HepG2 (cell line): ENCODE data around the gene PDZD7. TPM values are rescaled to one million over a fixed set of nuclear protein-coding genes. Genes with fewer than 3 reads are reported as not detected.
A peak's percentile ranks its signal among the peaks of the same experiment; 100 is the strongest.

ENCODE experiments used
- AHR ChIP-seq: IDR thresholded peaks from 2 replicates; pipeline ENCODE4 v1.6.1; 2018; ENCODE audit warnings: missing genetic modification reagents, missing compliant biosample characterization
- ARID2 ChIP-seq: sonication (generic); formaldehyde crosslinking; IDR thresholded peaks from 2 replicates; pipeline ENCODE4 v1.8.1; 2022; ENCODE audit warnings: mild to moderate bottlenecking, missing genetic modification reagents, borderline replicate concordance
- BCL6 ChIP-seq: IDR thresholded peaks from 2 replicates; pipeline ENCODE4 v1.6.1; 2016; ENCODE audit warnings: missing genetic modification reagents, missing compliant biosample characterization
- CAMTA2 ChIP-seq: sonication (generic); formaldehyde crosslinking; IDR thresholded peaks from 2 replicates; pipeline ENCODE4 v1.4.0; 2020; ENCODE audit warnings: mild to moderate bottlenecking, missing genetic modification reagents, borderline replicate concordance
- FOSL2 ChIP-seq: sonication (generic); formaldehyde crosslinking; IDR thresholded peaks from 2 replicates; pipeline ENCODE4 v1.4.0; 2020; ENCODE audit warnings: missing genetic modification reagents
- FOXJ3 ChIP-seq: sonication (generic); formaldehyde crosslinking; IDR thresholded peaks from 2 replicates; pipeline ENCODE4 v1.4.0; 2020; ENCODE audit warnings: missing genetic modification reagents, mild to moderate bottlenecking, borderline replicate concordance
- HIVEP1 ChIP-seq: sonication (generic); formaldehyde crosslinking; IDR thresholded peaks from 2 replicates; pipeline ENCODE4 v1.4.0; 2020; ENCODE audit warnings: mild to moderate bottlenecking, missing genetic modification reagents
- NFYB ChIP-seq: sonication (generic); formaldehyde crosslinking; IDR thresholded peaks from 2 replicates; pipeline ENCODE4 v1.4.0; 2020; ENCODE audit warnings: missing genetic modification reagents
- PHF8 ChIP-seq: sonication (generic); formaldehyde crosslinking; IDR thresholded peaks from 2 replicates; pipeline ENCODE4 v1.5.0; 2020; ENCODE audit warnings: missing genetic modification reagents
- PTBP1 ChIP-seq: fragments of 200-400 bp; formaldehyde crosslinking; IDR thresholded peaks from 2 replicates; pipeline ENCODE4 v1.6.1; 2018; ENCODE audit warnings: low read length, low read depth; ENCODE audit not compliant: poor library complexity, severe bottlenecking
- SRF ChIP-seq: IDR thresholded peaks from 2 replicates; pipeline ENCODE4 v1.6.1; 2011; ENCODE audit warnings: mild to moderate bottlenecking, low read depth, low read length, moderate library complexity
- STAG1 ChIP-seq: sonication (generic); formaldehyde crosslinking; IDR thresholded peaks from 2 replicates; pipeline ENCODE4 v1.4.0; 2020; ENCODE audit warnings: missing genetic modification reagents
- TGIF2 ChIP-seq: IDR thresholded peaks from 2 replicates; pipeline ENCODE4 v1.6.1; 2016; ENCODE audit warnings: control low read depth, missing compliant biosample characterization
- ZC3H4 ChIP-seq: sonication (generic); formaldehyde crosslinking; IDR thresholded peaks from 2 replicates; pipeline ENCODE4 v1.4.0; 2020; ENCODE audit warnings: missing genetic modification reagents, borderline replicate concordance
- ZNF282 ChIP-seq: fragments of 450-650 bp; IDR thresholded peaks from 2 replicates; pipeline ENCODE4 v1.6.1; 2018; ENCODE audit not compliant: partially characterized antibody
- ZNF329 ChIP-seq: sonication (generic); formaldehyde crosslinking; IDR thresholded peaks from 2 replicates; pipeline ENCODE4 v1.9.0; 2021; ENCODE audit warnings: low read depth, mild to moderate bottlenecking, missing genetic modification reagents
- ZNF354B ChIP-seq: sonication (generic); formaldehyde crosslinking; IDR thresholded peaks from 2 replicates; pipeline ENCODE4 v1.8.0; 2022; ENCODE audit warnings: mild to moderate bottlenecking, missing genetic modification reagents
- ZNF563 ChIP-seq: sonication (generic); formaldehyde crosslinking; IDR thresholded peaks from 2 replicates; pipeline ENCODE4 v1.8.0; 2022; ENCODE audit warnings: mild to moderate bottlenecking, moderate library complexity, missing genetic modification reagents
- ZNF598 ChIP-seq: sonication (generic); formaldehyde crosslinking; IDR thresholded peaks from 2 replicates; pipeline ENCODE4 v1.5.1; 2020; ENCODE audit warnings: mild to moderate bottlenecking, missing genetic modification reagents, borderline replicate concordance
- ZNF777 ChIP-seq: sonication (generic); formaldehyde crosslinking; IDR thresholded peaks from 2 replicates; pipeline ENCODE4 v1.4.0; 2020; ENCODE audit warnings: missing genetic modification reagents
- ZNF83 ChIP-seq: sonication (generic); formaldehyde crosslinking; IDR thresholded peaks from 2 replicates; pipeline ENCODE4 v1.4.0; 2020; ENCODE audit warnings: missing genetic modification reagents, mild to moderate bottlenecking, borderline replicate concordance
- polyA plus RNA-seq, 8 experiments: library from polyadenylated mRNA; depleted of rRNA in 3 of 8; stranded (reverse) in 7 of 8; unstranded in 1 of 8; fragments of >200 nt; fragmentation: Illumina TruSeq in 4 of 8; extraction: Trizol in 4 of 8; gene quantifications; 2 replicates each; pipeline versions ENCODE4 v1.2.1 to v1.2.3, GENCODE V29; 2011 to 2016; ENCODE audit warnings: low read depth in 4 of 8, missing spikeins in 1 of 8, mixed read lengths in 1 of 8; ENCODE audit not compliant: insufficient read depth in 1 of 8
- total RNA-seq, 5 experiments: library from RNA; depleted of rRNA; stranded (reverse); fragments of >200 nt; fragmentation: Illumina TruSeq; extraction: Trizol; gene quantifications; 2 replicates each; pipeline ENCODE4 v1.2.3, GENCODE V29; 2016; ENCODE audit warnings: low read depth in 1 of 5
- TF ChIP-seq, protein P1 (sequence below): fragments of 450-650 bp; IDR thresholded peaks from 2 replicates; pipeline ENCODE4 v1.6.1; 2017
- TF ChIP-seq, protein P2 (sequence below): sonication (generic); formaldehyde crosslinking; IDR thresholded peaks from 2 replicates; pipeline ENCODE4 v1.4.0; 2020; ENCODE audit warnings: missing genetic modification reagents, borderline replicate concordance
- TF ChIP-seq, protein P3 (sequence below): sonication (generic); formaldehyde crosslinking; IDR thresholded peaks from 2 replicates; pipeline ENCODE4 v1.8.1; 2023; ENCODE audit warnings: missing genetic modification reagents, mild to moderate bottlenecking, borderline replicate concordance

PDZD7 gene
- total and polyA plus RNA-seq, 2 of the 13 experiments (the other 11 are each of a cell fraction or from before 2014, with no cell fraction given): 0.58 to 0.73 TPM

DNA sequence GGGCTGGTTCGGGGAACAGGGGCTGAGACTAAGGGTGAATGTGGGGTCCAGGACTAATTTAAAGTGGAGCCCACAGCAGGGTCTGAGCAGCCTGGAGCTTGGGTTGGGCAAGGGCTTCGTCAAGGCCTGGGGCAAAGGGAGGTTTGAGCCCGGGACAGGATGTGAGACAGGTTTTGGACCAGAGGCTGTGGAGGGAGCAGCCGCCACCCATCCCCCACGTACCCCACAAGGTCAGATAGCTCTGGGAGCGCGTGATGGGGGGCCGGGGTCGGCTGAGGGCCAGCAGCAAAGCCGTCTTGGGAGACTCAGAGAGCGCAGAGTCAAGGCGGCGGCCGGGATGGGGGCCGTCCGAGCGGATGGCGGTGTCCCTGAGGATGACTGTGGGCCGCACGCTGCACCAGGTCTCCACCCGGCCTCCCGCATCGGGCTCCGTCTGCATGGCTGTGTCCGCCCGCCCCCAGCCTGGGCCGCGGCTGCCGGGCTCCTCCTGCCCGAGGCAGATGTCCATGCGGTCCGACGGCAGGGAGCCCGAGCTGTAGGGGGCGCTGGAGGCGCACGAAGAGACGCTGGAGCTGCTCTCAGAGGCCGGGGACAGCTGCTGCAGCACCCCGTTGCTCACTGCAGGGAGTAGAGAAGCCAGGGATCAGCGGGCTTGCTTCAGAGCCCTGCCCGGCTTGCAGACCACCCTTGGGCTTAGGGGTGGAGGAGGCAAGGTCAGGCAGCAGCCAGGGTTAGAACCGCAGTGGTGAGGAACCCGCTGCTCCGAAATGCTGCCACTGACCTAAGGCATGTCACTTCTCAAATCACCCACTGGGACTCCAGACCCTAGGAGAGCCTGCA, 12.1 kb downstream of the PDZD7 start (continued):
- peak; percentile 63 for TF ChIP-seq BCL6 (CRISPR knock-in tag)
- TF ChIP-seq FOXJ3 (CRISPR knock-in tag): no peak
- peak; percentile 47; the same call in 1 of the 2 replicates for TF ChIP-seq ZNF598 (CRISPR knock-in tag)
- TF ChIP-seq PHF8 (CRISPR knock-in tag): peak; percentile 66
- TF ChIP-seq, protein P1, sequence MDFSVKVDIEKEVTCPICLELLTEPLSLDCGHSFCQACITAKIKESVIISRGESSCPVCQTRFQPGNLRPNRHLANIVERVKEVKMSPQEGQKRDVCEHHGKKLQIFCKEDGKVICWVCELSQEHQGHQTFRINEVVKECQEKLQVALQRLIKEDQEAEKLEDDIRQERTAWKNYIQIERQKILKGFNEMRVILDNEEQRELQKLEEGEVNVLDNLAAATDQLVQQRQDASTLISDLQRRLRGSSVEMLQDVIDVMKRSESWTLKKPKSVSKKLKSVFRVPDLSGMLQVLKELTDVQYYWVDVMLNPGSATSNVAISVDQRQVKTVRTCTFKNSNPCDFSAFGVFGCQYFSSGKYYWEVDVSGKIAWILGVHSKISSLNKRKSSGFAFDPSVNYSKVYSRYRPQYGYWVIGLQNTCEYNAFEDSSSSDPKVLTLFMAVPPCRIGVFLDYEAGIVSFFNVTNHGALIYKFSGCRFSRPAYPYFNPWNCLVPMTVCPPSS: no peak
- peak; percentile 71; the same call in 1 of the 2 replicates for TF ChIP-seq ARID2 (CRISPR knock-in tag)
- TF ChIP-seq ZNF83: 0 out of 2 replicates have a peak, but pooled peaks have one; percentile 40
- peak; percentile 58; the same call in 1 of the 2 replicates for TF ChIP-seq ZNF354B (CRISPR knock-in tag)
- TF ChIP-seq ZNF563: peak; percentile 72; the same call in 1 of the 2 replicates
- TF ChIP-seq STAG1: peak; percentile 84
- peak; percentile 17; the same call in 1 of the 2 replicates for TF ChIP-seq FOSL2
- TF ChIP-seq PTBP1: no peak
- peak; percentile 43 for TF ChIP-seq CAMTA2 (CRISPR knock-in tag)
- TF ChIP-seq NFYB (CRISPR knock-in tag): no peak
- no peak for TF ChIP-seq ZNF282
- 0 out of 2 replicates have a peak, but pooled peaks have one; percentile 36 for TF ChIP-seq ZNF329 (CRISPR knock-in tag)
- TF ChIP-seq HIVEP1 (CRISPR knock-in tag): peak; percentile 80
- peak; percentile 98 for TF ChIP-seq ZNF777 (CRISPR knock-in tag)
- TF ChIP-seq SRF: no peak
- TF ChIP-seq, protein P2, sequence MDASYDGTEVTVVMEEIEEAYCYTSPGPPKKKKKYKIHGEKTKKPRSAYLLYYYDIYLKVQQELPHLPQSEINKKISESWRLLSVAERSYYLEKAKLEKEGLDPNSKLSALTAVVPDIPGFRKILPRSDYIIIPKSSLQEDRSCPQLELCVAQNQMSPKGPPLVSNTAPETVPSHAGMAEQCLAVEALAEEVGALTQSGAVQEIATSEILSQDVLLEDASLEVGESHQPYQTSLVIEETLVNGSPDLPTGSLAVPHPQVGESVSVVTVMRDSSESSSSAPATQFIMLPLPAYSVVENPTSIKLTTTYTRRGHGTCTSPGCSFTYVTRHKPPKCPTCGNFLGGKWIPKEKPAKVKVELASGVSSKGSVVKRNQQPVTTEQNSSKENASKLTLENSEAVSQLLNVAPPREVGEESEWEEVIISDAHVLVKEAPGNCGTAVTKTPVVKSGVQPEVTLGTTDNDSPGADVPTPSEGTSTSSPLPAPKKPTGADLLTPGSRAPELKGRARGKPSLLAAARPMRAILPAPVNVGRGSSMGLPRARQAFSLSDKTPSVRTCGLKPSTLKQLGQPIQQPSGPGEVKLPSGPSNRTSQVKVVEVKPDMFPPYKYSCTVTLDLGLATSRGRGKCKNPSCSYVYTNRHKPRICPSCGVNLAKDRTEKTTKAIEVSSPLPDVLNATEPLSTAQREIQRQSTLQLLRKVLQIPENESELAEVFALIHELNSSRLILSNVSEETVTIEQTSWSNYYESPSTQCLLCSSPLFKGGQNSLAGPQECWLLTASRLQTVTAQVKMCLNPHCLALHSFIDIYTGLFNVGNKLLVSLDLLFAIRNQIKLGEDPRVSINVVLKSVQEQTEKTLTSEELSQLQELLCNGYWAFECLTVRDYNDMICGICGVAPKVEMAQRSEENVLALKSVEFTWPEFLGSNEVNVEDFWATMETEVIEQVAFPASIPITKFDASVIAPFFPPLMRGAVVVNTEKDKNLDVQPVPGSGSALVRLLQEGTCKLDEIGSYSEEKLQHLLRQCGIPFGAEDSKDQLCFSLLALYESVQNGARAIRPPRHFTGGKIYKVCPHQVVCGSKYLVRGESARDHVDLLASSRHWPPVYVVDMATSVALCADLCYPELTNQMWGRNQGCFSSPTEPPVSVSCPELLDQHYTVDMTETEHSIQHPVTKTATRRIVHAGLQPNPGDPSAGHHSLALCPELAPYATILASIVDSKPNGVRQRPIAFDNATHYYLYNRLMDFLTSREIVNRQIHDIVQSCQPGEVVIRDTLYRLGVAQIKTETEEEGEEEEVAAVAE (CRISPR knock-in tag): 0 out of 2 replicates have a peak, but pooled peaks have one; percentile 26
- TF ChIP-seq, protein P3, sequence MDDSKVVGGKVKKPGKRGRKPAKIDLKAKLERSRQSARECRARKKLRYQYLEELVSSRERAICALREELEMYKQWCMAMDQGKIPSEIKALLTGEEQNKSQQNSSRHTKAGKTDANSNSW (CRISPR knock-in tag): 0 out of 2 replicates have a peak, but pooled peaks have one; percentile 32
- peak; percentile 78; the same call in 1 of the 2 replicates for TF ChIP-seq AHR
- no peak for TF ChIP-seq ZC3H4 (CRISPR knock-in tag)
- TF ChIP-seq TGIF2: peak; percentile 60
